GM21515 (cell line): ENCODE measurements around the gene ZNF736.
"Not testable (repeated sequence)": the region's sequence is repeated elsewhere in the genome, so short reads cannot be mapped to it uniquely, and the experiment has no call there.

Source experiments
- ATAC-seq: cut with Tn5 transposase; IDR thresholded peaks from one replicate; pipeline ENCODE4 v1.9.1; 2021; ENCODE audit not compliant: unreplicated experiment

The ZNF736 gene

DNA sequence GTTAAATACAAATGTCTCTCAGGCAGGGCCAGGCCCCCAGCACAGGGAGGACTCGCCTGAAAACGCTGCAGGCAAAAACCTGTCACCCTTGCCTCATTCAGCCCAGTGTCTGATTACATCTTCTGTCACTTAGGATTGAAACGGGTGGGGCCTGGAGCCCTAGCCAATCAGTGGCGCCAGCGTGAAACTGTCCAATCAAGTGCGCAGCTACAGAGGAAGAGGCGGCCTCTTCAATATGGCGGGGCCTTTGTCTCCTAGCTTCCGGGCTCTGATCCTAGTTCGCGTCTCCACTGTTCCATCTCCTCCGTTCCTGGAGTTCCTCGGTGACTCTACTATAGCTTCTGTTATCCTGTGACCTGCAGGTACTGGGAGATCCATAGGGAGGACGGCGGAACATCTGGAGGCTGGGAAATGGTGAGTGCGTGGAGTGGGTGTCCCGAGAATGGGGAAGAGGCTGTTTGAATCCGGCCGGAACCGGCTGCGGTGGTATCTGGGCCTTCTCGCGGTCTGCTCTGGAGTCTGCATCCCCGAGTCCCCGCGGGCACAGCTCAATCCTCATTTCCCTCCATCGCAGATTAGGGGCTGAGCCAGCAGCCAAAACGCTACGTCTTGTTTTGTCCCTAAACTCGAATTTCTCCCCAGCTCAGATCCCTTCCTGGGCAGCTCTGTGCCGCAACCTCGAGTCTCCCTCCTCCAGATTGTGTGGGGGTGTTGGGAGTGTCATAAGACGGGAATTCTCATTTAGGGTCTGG is at the start of gene ZNF736:
TSS of gene ZNF736 (plus strand) at position 222 of the 752 bp plus-strand sequence. CDS start at position 412, 190 bp downstream.
- ATAC-seq: peak; percentile 100

DNA sequence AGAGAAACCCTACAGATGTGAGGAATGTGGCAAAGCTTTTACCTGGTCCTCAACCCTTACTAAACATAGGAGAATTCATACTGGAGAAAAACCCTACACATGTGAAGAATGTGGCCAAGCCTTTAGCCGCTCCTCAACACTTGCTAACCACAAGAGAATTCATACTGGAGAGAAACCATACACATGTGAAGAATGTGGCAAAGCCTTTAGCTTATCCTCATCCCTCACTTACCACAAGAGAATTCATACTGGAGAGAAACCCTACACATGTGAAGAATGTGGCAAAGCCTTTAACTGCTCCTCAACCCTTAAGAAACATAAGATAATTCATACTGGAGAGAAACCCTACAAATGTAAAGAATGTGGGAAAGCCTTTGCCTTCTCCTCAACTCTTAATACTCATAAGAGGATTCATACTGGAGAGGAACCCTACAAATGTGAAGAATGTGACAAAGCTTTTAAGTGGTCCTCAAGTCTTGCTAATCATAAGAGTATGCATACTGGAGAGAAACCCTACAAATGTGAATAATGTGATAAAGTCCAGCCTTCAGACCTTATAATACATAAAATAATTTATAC is 47.3 kb upstream of the ZNF736 start:
- ATAC-seq: no peak

DNA sequence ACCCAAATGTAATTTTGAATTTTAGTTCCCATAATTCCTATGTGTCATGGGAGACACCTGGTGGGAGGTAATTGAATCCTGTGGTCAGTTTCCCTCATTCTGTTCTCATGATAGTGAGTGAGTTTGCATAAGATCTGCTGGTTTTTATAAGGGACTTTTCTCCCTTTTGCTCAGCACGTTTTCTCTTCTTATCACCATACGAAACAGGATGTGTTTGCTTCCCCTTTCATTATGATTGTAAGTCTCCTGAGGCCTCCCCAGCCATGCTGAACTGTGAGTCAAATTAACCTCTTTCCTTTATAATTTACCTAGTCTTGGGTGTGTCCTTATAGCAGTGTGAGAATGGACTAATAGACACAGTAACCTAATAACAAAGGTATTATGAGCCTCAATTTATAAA is 36.1 kb upstream of the ZNF736 start:
- no peak for ATAC-seq

DNA sequence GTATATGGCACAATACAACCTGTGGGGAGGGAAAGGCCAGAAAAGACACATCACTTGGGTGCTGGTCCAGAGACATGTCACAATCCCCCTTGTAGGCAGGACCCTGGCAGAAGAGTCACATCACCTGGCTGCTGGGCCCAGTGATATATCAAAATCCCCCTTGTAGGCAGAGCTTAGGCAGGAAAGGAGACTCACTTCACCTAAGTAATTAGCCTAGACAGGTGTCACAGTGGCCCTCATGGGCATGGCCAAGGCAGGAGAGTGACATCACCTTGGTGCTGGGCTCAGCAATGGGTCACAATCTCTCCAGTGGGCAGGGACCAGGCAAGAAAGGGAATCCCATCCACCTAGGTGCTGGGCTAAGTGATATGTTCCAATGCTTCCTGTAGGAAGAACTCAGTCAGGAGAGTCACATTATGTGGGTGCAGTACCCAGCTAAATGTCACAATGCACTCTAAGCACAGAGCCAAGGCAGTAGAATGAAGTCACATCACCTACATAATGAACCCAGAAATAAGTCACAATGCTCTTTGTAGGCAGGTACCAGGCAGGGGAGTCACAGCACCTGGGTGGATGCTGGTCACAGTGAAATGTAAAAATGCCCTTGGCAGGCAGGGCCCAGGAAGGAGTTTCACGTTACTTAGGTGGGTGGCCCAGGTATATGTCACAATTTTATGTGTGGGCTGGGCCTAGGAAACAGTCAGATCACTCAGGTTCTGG is 18.9 kb upstream of the ZNF736 start:
- ATAC-seq: no peak

DNA sequence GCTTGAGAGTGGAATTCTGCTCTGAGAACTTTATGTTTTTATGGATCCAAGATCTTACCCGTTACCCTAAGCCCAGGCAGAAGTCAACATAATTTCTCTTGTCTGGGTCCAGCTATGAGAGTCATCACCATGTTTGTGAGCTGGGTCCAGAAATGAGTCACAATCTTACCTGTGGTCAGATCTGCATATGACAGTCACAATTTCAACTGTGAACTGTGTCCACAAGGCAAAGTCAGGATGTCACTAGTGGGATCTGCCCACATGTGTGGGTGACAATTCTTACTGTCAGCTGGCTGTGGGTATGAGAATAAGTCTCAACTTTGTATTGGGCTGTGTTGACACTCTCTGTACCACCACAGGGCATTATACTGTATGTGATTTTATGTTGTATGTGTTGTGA is 16.3 kb upstream of the ZNF736 start:
- ATAC-seq: not testable (repeated sequence)

DNA sequence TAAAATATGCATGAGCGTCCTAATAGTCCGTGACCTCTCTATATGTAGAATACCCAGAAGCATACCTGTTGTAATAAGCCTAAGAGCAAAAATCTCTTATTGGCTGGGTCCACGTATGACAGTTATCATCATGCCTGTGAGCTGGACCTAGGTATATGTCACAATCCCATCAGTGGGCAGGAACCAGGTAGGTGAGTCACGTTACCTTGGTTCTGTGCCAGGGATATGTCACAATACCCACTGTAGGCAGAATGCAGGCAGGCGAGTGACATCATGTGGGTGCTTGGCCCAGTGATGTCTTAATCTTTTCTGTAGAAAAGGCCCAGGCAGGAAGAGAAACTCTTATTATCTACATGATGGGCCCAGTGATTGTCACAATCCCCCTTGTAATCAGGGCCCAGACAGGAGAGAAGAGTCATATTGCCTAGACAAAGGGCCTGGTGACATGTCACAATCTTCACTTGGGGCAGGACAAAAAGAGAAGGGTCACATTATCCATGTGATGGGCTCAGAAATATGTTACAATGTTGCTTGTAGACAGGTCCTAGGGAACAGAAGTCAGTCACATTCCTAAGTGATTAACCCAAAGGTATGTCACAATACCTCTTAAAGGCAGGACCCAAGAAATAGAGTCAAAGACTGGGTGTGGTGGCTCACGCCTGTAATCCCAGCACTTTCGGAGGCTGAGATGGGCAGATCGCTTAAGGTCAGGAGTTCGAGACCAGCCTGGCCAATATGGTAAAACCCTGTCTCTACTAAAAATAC is 12.9 kb upstream of the ZNF736 start:
- ATAC-seq: no peak

DNA sequence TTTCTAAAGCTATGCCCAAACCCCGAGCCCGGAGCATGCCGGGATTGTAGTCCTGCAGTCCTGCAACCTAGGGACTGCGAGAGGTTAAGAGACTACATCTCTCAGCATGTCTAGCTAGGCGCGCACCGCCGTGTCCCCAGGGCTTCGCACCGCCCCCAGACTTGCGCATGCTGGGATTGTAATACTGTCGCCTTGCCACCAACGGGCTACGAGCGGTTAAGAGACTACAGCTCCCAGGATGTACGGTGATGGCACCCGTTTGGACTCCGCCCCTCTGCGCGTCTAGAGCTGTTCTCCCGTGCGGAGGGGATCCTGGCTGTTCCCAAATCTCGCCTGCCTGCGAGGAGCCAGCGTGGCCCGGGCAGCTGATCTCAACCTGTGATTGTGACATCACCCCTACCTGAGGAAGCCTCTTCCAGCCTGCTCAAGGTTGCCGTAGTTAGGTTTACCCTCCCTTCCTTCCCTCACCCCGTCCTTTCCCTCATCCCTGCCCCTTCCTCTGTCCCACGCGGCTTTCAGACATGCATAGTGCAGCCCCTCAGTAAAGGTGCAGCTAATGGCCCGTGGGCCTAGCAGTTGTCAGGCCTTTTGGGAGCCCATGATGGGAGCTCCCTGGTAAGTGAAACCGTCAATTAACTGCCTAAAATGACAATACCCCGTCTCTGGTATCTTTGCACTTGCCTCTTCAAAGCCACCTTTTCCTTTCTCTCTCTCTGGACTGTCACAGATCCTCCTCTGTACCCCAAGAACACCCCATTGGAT is 6.3 kb upstream of the ZNF736 start:
- peak; percentile 98 for ATAC-seq

DNA sequence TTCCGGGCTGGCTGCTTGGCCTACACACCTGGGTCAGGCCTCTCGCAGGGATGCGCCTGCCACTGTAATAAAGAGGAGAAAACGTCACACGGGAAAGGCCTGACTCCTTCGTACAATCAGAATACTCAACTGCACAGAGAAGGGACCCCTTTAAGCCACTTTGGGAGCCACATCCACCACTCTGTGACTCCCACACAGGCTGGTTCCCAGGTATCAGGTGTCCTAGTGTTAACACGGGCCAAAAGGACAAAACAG is 5.8 kb upstream of the ZNF736 start:
- ATAC-seq: peak; percentile 0

DNA sequence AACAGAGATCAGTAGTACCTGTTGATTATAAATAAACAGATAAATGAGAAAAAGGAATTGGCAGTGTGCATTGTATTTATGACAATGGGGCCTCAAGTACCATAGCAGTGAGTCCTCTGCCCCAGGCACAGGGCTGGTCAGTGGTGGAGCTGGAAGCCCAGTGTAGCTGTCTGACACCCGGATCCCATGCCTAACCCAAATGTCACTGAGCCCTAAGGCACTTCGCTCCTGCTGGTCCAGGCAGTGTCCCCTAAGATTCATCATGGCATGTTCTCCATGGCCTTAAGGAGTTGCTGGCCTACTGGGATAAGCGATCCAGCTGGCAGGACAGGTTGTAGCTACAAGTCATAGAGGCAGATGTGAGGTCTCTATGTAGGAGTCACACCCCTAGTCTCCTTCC is 3.3 kb upstream of the ZNF736 start:
- no peak for ATAC-seq

DNA sequence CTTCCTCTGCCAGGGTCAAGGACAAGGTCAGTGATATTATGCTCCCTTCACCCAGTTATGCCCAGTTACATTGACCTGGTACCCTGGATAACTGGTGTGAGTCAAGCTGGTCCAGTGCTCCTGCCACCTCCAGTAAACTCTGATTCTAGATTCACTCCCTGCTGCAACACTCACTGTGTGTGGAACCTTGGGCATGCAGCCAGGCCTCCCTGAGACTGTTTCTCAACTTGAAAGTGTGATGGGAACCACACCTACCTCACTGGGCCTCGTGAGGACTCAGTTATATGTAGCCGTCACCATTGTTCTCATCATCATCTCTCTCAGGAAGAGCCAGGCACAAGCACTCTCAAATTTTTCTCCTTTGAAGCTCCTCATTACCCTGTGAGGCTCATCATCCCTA is 935 bp upstream of the ZNF736 start:
- no peak for ATAC-seq

DNA sequence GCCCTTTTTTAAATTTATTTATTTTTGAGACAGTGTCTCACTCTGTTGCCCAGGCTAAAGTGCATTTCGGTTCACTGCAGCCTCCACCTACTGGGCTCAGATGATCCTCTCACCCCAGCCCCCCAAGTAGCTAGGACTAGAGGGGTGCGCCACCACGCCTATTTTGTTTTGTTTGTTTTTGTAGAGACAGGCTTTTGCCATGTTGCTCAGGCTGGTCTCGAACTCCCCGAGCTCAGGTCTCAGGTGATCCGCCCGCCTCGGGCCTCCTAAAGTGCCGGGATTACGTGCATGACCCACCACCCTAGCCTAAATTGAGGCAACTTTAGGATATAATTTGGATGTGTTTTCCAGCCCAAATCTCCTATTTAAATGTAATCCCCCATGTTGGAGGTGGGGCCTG is 805 bp downstream of the ZNF736 start:
- ATAC-seq: no peak

DNA sequence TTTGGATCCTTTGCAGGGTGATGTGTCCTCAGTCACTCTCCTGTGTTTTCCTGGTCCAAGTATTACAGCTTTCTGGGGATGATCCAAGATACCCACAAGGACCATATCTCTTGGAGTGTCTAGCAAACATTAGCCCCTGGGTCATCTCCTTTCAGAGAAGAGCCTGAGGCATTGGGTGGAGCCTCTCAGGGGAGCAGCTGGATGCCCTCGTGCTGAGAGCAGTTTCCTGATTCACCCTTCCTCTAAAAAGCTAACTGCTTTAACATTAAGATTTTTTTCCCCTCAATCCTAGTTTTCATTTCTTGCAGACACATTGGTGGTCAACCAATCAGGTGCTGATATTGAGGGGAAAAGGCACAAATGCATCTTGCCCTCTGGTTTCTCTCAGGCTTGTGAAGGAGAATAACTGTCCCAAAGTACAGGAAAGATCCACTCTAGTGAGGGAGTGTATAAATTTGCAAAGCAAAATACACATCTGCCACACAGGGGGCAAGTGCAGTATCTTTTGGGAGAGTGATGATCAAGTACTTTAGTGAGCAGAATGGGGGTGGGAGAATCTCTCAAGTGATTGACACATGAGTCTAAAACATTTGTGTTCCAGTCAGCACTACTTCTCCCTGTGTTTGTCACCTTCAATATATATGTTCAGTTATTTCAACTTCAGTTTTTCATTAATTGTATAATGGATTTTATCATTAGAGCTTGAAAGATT is 2.4 kb downstream of the ZNF736 start:
- ATAC-seq: not testable (repeated sequence)

DNA sequence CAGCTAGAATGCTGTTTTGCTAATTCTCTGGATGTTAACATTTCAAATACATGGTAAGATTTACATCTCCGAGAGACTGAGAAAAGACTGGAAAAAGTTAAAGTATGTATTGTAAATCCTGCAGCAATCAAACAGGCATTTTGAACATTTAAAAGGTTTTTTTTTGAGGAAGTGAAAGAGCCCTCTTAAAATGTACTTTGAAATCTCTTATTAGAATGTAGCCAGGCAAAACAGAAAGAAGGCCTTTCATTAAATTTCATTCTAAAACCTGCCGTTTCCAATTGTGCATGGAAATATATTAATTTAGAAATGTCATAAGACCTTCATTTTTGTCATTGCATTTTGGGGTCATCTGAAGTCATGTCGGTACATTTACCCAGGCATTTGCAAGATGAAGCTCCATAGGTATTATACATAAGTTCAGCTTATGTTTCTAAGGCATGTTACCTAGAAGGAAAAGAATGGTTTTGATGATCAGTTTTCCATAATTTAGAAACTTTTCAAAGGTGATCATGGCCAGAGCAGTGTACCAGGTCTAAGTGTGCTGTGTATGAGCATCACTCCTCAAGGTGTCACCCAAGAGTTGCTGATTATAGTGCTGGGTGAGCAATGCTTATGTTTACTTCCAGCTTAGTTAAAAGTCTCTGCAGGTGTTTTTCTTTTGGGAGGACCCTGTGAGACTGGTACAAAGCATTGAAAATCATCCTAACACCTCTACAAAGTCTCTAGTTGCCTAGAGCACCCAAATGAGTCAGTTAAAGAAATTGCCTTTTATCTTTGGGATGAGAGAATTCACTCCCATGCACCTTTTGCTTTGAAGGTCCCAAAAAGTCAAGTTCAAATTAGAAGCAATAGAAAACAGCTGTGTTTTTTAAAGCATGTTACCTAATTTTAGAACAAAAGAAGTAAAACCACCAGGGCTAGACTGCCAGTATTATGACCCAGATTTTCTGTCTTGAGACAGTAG is 7.1 kb downstream of the ZNF736 start:
- ATAC-seq: no peak

DNA sequence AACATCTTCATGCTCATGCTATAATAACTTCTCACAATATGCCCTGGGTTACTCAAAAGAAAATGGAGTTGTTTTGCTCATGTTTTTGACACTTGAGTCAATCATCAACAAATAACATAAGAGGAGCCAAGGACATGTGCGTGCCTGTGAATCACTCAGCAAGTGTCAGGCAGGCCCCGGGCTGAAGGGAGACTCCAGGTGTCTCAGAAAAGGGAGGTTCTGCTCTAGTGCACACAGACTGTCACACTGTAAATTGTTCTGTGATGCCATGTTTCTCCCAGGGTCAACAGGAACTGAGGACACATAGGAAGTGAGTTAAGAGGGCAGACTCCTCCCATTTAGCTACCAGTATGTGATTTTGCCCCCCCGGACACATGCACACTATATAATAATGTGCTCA is 10.4 kb downstream of the ZNF736 start:
- ATAC-seq: not testable (repeated sequence)

DNA sequence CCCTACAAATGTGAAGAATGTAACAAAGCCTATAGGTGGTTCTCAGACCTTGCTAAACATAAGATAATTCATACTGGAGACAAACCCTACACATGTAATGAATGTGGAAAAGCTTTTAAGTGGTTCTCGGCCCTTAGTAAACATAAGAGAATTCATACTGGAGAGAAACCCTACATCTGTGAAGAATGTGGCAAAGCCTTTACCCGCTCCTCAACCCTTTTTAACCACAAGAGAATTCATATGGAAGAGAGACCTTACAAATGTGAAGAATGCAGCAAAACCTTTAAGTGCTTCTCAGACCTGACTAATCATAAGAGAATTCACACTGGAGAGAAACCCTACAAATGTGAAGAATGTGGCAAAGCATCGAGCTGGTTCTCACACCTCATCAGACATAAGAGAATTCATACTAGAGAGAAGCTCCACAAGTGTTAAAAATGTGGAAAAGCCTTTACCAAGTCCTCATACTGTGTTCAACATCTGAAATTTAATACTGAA is 35.0 kb downstream of the ZNF736 start:
- not testable (repeated sequence) for ATAC-seq

DNA sequence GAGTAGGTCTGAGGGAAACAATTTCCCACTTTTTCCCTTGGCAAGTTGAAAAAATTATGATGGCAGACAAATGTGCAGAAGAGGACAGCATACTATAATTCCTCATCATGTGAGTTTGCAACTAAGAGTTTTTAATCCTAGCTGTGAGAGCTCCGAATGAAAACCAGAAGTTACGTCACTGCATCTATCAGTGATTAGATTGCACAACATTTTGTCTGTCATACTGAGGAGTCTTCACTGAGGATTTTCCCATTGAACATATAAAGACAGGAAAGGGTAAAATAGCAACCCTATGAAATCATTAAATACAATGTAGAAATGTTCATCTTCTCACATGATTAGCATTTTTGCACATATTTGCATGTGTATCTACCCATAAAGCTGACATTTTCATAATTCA is 45.8 kb downstream of the ZNF736 start:
- ATAC-seq: no peak

DNA sequence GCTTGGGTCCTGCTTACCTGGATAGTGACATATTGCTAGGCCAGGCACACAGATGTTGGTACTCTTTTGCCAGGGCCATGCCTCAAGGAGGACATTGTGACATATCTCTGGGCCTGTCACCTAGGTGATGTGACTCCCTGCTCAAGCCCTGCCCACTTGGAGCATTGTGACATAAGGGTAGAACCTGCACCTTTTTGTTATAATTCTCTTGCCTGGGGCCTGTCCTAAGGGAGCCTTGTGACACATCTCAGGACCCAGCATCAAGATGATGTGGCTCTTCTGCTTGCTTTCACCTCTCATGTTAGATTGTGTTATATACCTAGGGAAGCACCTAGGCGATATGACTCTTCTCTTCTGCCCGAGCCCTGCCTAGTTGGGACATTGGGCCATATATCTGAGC is 57.4 kb downstream of the ZNF736 start:
- no peak for ATAC-seq

DNA sequence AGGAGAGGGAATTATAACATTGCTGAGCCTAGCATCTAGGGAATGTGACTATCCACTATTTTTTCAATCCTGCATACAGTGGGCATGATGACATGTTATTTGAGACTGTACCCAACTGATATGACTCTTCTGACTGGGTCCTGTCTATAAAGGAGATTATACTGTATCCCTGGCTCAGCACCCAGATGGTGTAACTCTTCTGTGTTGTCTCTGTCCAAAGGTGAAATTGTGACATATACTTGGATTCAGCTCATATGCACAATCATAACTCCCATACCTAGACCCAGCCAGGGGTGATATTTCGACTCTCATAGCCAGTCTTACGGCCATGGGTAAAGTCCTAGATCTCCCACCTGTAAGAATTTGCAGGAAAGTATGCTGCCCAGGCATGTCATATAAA is 59.3 kb downstream of the ZNF736 start:
- no peak for ATAC-seq

DNA sequence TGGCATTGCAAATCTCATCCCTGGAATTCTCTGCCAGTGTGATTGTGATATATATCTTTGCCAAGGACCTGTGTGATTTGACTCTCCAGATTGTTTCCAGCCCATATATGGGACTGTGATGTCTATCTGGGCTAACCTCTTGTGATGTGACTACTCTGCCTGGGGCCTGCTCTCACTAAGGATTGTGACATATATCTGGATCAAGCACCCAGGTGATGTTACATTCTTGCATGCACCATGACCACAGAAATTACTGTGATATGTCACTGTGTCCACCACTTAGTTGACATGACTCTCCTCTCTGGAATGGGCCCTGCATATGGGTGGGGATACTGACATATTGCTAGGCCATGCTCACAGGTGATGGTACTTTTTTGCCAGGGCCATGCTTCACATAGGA is 86.6 kb downstream of the ZNF736 start:
- ATAC-seq: no peak
